AG09319 (cell line): ENCODE data around the gene RASSF8.

Source experiments
- DNase-seq: peaks from one replicate; pipeline ENCODE4 v3.0.0-alpha.2; 2010; ENCODE audit warnings: low read depth; ENCODE audit errors: extremely low read depth
- TF ChIP-seq, protein P1 (sequence below): IDR thresholded peaks from 2 replicates; pipeline ENCODE4 v1.5.1; 2011; ENCODE audit warnings: low read depth, mild to moderate bottlenecking, inconsistent platforms, low read length, moderate library complexity

The RASSF8 gene

DNA sequence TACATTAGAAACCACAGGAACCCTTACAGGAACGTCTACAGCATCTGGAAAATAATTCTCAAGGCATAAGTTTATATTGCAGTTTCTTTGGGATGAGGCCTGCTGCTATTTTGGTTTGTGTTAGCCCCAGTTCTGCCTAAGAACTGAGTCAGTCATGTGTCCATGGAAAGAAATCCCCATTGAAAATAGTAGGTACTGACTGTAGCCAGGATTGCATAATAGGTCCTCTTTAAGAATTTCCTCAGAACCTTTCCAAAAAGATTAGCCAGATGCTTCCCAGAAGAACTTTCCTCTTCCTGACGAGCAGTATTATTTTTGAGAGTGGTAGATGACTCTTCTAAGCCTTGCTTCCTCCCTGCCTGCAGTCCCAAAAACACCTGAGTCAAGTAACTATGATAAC lies 52.6 kb downstream of the RASSF8 start:
- DNase-seq: peak; percentile 71
- TF ChIP-seq, protein P1, sequence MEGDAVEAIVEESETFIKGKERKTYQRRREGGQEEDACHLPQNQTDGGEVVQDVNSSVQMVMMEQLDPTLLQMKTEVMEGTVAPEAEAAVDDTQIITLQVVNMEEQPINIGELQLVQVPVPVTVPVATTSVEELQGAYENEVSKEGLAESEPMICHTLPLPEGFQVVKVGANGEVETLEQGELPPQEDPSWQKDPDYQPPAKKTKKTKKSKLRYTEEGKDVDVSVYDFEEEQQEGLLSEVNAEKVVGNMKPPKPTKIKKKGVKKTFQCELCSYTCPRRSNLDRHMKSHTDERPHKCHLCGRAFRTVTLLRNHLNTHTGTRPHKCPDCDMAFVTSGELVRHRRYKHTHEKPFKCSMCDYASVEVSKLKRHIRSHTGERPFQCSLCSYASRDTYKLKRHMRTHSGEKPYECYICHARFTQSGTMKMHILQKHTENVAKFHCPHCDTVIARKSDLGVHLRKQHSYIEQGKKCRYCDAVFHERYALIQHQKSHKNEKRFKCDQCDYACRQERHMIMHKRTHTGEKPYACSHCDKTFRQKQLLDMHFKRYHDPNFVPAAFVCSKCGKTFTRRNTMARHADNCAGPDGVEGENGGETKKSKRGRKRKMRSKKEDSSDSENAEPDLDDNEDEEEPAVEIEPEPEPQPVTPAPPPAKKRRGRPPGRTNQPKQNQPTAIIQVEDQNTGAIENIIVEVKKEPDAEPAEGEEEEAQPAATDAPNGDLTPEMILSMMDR: no peak

DNA sequence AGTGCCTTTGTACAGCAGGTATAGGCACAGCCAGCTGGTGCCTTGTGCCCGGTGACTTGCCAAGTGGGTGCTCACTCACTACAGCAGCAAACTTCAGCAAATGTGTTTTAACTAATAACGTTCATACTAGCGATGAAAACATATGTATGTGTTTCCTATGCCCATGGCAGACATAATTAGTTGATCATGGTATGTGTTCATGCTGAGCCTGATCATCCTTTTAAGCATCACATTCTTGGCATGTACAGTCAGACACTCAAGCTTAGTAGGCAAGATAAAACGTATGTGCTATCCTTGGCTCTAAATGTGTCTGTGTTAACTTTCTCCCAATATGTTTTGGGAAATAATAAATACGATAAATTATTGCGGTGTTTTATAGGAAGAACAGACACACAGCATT lies 55.6 kb downstream of the RASSF8 start:
- TF ChIP-seq, protein P1: no peak
- DNase-seq: no peak

DNA sequence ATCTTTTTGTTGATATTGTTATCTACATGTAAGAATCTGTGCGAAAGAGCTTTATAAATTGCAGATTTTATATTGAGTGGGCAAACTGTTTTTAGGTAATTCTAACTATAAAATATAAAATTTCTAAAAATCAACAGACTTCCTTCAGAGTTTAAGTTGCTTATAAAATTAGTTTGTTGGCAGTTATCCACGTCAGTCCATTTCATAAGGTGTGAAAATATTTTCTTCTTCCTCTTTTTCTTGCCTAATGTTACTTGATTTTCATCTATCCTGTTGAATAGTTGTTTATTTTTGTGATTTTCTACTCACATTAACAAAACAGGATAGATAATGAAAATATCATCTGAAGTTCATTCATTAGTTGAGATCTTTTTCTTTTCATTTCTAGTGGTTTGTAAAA lies 58.0 kb downstream of the RASSF8 start:
- no peak for DNase-seq
- TF ChIP-seq, protein P1: no peak

DNA sequence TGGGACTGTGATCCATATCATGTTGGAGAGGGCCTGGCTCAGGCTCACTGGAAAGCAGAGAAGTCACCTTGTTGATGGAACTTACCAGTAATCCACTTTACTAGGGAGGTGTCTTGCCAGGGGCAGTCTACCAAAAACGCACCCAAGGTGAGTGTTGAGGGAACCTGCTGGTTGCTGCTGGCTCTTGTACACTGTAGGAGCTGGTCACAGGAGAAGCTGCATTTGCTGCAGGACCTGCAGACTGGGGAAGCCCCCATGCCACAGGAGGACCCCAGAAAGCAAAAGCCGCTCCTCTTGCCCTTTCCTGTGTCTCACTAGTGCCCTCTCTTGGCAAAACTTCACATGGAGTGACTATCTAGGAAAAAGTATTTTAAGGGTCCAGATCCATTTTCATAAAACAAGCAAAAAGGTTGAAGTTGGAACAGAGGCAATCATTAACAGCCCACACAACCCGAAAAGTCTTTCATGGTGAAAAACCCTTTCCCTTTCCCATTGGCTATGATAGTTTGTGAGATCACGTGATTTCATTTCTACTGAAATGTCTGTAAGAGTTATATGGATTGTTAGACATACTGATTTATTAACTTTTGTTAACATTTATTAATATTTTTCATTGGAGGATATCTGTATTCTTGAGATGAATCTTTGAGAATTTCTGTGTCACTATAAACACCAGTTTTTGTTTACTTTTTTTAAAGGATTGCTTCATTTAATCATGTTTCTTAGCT lies 59.2 kb downstream of the RASSF8 start:
- TF ChIP-seq, protein P1: peak; percentile 48
- DNase-seq: no peak

DNA sequence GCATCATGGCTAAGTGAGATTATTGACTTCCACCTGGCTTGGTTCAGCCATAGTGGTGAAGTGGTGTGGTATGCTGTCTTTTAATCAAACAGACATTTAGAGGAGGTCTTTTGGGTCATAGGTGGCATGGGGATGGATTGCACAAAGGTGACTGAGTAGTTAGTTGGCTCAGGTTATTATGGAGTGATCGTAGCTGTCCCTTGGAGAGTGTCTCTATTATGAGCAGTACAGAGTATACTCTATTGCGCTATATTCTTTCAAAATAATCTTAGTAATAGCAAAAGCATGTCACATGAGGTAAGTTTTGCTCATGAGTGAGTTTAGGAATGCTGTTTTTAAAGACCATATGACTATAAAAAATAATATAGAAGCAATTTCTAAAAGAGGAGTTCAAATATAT lies 60.4 kb downstream of the RASSF8 start:
- TF ChIP-seq, protein P1: no peak
- no peak for DNase-seq

DNA sequence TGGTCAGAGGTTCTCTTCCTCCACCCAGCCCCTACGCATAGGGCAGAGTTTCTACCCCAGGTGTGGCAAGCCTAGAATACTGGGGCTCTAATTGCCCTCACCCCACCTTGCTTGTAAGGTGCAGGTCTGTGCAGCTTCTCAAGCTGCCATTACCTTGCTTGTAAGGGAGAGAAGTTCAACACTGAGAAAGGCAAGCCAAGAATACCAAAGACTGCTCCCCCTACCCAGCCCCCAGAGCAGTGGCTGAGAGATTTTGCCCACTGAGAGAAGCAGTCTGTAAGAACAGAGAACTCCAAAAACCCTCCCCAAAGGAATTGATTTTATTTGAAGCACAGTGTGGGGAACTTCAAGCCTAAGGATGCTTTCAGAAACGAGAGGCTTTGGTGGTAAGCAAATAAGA lies 63.1 kb downstream of the RASSF8 start:
- no peak for DNase-seq
- TF ChIP-seq, protein P1: no peak

DNA sequence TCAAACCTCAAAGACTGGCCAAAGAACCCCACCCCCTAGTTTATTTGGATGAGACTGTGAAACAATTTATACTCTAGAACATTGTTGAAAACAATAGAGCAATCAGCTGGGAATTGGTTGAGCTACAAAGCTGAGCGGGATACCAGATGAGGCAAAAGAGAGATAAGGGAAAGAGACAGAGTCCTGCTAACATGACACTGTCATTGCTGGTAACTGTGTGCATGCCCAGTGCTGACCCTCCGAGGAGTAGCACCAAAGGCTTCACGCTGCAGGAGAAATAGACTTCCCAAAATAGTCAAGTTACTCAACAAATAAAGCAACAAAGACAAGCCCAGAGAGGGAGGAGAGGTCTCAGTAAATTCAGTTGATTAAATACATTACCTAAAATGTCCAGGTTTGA lies 63.6 kb downstream of the RASSF8 start:
- no peak for DNase-seq
- TF ChIP-seq, protein P1: no peak
